C4-2B (cell line): ENCODE results near the gene LRP6.

Experiments
- CTCF ChIP-seq: fragments of 450-650 bp; conservative IDR thresholded peaks from 2 replicates; pipeline ENCODE4 v1.5.1; 2017; ENCODE audit warnings: mild to moderate bottlenecking
- ZFX ChIP-seq: fragments of 450-650 bp; IDR thresholded peaks from 2 replicates; pipeline ENCODE4 v1.6.1; 2017

- TF ChIP-seq CTCF (no peak), ZFX (no peak)
These were observed 37.2 kb downstream of the LRP6 start for GRCh38 chr12:12229556-12230092.
